Panc1 (cell line): ENCODE results near the gene DDC.

ENCODE experiments used
- POLR2AphosphoS5 ChIP-seq: IDR thresholded peaks from 2 replicates; pipeline ENCODE4 v1.6.1; 2012; ENCODE audit warnings: mild to moderate bottlenecking, low read depth, low read length, moderate library complexity
- TF ChIP-seq, protein P1 (sequence below): fragments of 450-650 bp; IDR thresholded peaks from 2 replicates; pipeline ENCODE4 v1.5.1; 2017; ENCODE audit warnings: mild to moderate bottlenecking

- no peak for TF ChIP-seq POLR2AphosphoS5
- TF ChIP-seq, protein P1, sequence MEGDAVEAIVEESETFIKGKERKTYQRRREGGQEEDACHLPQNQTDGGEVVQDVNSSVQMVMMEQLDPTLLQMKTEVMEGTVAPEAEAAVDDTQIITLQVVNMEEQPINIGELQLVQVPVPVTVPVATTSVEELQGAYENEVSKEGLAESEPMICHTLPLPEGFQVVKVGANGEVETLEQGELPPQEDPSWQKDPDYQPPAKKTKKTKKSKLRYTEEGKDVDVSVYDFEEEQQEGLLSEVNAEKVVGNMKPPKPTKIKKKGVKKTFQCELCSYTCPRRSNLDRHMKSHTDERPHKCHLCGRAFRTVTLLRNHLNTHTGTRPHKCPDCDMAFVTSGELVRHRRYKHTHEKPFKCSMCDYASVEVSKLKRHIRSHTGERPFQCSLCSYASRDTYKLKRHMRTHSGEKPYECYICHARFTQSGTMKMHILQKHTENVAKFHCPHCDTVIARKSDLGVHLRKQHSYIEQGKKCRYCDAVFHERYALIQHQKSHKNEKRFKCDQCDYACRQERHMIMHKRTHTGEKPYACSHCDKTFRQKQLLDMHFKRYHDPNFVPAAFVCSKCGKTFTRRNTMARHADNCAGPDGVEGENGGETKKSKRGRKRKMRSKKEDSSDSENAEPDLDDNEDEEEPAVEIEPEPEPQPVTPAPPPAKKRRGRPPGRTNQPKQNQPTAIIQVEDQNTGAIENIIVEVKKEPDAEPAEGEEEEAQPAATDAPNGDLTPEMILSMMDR: no peak
These were observed 42.4 kb upstream of the DDC start for GRCh38 chr7:50607524-50608125.
